Measurements from ENCODE around the gene SLC7A1.

- no peak for TF ChIP-seq POLR2A (IDR thresholded peaks at IDR 0.05)
- TF ChIP-seq, protein P1, sequence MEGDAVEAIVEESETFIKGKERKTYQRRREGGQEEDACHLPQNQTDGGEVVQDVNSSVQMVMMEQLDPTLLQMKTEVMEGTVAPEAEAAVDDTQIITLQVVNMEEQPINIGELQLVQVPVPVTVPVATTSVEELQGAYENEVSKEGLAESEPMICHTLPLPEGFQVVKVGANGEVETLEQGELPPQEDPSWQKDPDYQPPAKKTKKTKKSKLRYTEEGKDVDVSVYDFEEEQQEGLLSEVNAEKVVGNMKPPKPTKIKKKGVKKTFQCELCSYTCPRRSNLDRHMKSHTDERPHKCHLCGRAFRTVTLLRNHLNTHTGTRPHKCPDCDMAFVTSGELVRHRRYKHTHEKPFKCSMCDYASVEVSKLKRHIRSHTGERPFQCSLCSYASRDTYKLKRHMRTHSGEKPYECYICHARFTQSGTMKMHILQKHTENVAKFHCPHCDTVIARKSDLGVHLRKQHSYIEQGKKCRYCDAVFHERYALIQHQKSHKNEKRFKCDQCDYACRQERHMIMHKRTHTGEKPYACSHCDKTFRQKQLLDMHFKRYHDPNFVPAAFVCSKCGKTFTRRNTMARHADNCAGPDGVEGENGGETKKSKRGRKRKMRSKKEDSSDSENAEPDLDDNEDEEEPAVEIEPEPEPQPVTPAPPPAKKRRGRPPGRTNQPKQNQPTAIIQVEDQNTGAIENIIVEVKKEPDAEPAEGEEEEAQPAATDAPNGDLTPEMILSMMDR (IDR thresholded peaks at IDR 0.05) = no peak
These were observed 61.4 kb downstream of the SLC7A1 start for GRCh38 chr13:29534083-29534482.
